Prostate gland (tissue), 2 donors: ENCODE results near the gene CACFD1. TPM values are rescaled to one million over a fixed set of nuclear protein-coding genes. Genes with fewer than 3 reads are reported as not detected.

Source experiments
- DNase-seq: peaks from one replicate; pipeline ENCODE4 v3.0.0-alpha.2; 2019; ENCODE audit warnings: low spot score
- H3K27ac ChIP-seq, 2 donors: fragments of 200-600 bp; sonication (generic); 2 replicates each; pipeline ENCODE4 v1.5.1; 2017 to 2019
- H3K27me3 ChIP-seq: fragments of 200-600 bp; sonication (generic); replicated peaks from 2 replicates; pipeline ENCODE4 v1.5.1; 2019; ENCODE audit not compliant: insufficient read depth
- H3K36me3 ChIP-seq, 2 donors: fragments of 200-600 bp; sonication (generic); 1 replicate in 1 of 2; 2 replicates in 1 of 2; pipeline versions ENCODE4 v1.5.1 to v1.8.1; 2017 to 2019
- H3K4me1 ChIP-seq: fragments of 200-600 bp; sonication (generic); replicated peaks from 2 replicates; pipeline ENCODE4 v1.5.1; 2019
- H3K4me3 ChIP-seq, 2 donors: fragments of 200-600 bp; sonication (generic); 2 replicates each; pipeline ENCODE4 v1.5.1; 2017 to 2019
- H3K9me3 ChIP-seq: fragments of 200-600 bp; sonication (generic); 2 replicates; pipeline ENCODE4 v1.5.1; 2017
- POLR2A ChIP-seq: fragments of 450-650 bp; IDR thresholded peaks from one replicate; pipeline ENCODE4 v1.6.1; 2016; ENCODE audit warnings: antibody characterized with exemption, mild to moderate bottlenecking
- POLR2AphosphoS5 ChIP-seq: sonication (generic); formaldehyde crosslinking; IDR thresholded peaks from one replicate; pipeline ENCODE4 v1.6.1; 2017; ENCODE audit warnings: antibody characterized with exemption
- WGBS: methylation state at CpG from one replicate; pipeline ENCODE4 v1.1.5; 2018; 5-methylcytosine and 5-hydroxymethylcytosine counted together
- intact Hi-C: fragments of 100-400 bp; cut with DNase I; formaldehyde crosslinking; loops from one replicate; pipeline ENCODE4 v1.14.2; 2022
- total RNA-seq, 2 donors: library from RNA; depleted of rRNA; stranded (reverse); fragments of >200 nt; gene quantifications; one replicate each; pipeline ENCODE4 v1.1.0, GENCODE V29; 2016
- TF ChIP-seq, protein P1 (sequence below), 4 experiments: fragments of 200-600 bp in 2 of 4; fragments of 450-650 bp in 2 of 4; sonication (generic) in 2 of 4; IDR thresholded peaks; 1 replicate in 3 of 4; 2 replicates in 1 of 4; pipeline ENCODE4 v1.5.1; 2016 to 2019; ENCODE audit warnings: antibody characterized with exemption in 4 of 4, mild to moderate bottlenecking in 2 of 4, moderate library complexity in 2 of 4

CACFD1 gene
- total RNA-seq, 2 donors from 2014 or later: 23.0 to 40.2 TPM

DNA sequence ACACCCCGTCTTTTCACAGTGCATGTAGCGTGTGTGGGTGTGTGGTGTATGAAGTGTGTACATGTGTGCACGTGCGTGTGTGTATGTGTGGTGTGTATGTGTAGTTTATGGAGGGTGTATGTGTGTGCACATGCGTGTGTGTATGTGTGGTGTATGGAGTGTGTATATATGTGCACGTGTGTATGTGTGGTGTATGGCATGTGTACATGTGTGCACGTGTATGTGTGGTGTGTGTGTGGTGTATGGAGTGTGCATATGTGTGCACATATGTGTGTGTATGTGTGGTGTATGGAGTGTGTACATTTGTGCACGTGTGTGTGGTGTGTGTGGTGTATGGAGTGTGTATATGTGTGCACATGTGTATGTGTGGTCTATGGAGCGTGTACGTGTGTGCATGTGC is 51.8 kb downstream of the CACFD1 start:
- Histone ChIP-seq H3K36me3 (no peaks in the 10 kb centered on the region), H3K27ac (no peak overlapping the region), H3K4me3 (no peak overlapping the region), H3K9me3 (no peaks in the 10 kb centered on the region), H3K27me3 (no peaks in the 10 kb centered on the region), H3K4me1 (peaks cover 11% of the 10 kb centered on the region)
- no peak for DNase-seq
- 85% methylated on average over 10 of the region's 10 CpGs for WGBS
- no peak for TF ChIP-seq POLR2A
- no peak for TF ChIP-seq POLR2AphosphoS5
- TF ChIP-seq, protein P1, sequence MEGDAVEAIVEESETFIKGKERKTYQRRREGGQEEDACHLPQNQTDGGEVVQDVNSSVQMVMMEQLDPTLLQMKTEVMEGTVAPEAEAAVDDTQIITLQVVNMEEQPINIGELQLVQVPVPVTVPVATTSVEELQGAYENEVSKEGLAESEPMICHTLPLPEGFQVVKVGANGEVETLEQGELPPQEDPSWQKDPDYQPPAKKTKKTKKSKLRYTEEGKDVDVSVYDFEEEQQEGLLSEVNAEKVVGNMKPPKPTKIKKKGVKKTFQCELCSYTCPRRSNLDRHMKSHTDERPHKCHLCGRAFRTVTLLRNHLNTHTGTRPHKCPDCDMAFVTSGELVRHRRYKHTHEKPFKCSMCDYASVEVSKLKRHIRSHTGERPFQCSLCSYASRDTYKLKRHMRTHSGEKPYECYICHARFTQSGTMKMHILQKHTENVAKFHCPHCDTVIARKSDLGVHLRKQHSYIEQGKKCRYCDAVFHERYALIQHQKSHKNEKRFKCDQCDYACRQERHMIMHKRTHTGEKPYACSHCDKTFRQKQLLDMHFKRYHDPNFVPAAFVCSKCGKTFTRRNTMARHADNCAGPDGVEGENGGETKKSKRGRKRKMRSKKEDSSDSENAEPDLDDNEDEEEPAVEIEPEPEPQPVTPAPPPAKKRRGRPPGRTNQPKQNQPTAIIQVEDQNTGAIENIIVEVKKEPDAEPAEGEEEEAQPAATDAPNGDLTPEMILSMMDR (IDR thresholded peaks at IDR 0.05): no peak
- intact Hi-C loops: no loop called here

DNA sequence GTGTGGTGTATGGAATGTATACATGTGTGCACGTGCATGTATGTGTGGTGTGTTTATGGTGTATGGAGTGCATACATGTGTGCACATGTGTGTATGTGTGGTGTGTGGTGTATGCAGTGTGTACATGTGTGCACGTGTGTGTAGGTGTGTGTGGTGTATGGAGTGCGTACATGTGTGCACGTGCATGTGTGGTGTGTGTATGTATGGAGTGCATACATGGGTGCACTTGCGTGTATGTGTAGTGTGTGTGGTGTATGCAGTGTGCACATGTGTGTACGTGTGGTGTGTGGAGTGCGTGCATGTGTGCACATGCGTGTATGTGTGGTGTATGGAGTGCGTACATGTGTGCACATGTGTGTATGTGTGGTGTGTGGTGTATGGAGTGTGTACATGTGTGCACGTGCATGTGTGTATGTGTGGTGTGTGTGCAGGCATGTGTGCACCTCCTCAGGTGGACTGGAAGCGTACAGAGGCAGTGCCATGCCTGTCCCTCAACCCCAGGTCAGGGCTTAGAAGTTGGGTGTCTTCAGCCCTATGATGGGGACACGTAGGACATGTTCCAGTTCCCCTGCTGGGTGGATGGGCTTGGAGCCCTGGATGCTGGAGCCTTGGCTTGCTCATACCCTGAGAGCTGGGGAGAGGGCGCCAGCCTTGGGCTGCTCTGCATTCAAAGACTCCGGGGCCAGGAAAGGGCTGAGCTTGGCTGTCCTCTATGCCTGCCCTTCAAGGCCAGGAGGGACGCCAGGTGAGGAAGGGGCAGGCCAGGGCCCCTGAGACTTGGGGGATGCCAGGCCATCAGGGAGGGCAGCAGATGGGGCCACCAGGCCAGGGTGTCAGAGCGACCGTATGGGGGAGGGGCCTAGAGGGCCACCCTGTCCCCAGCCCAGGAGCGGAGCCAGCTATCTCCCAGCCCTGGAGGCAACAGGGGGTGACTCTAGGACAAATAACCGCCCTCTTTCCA is 52.8 kb downstream of the CACFD1 start:
- Histone ChIP-seq H3K27ac (no peak overlapping the region), H3K27me3 (no peaks in the 10 kb centered on the region), H3K4me1 (peaks cover 11% of the 10 kb centered on the region), H3K36me3 (no peaks in the 10 kb centered on the region), H3K9me3 (no peaks in the 10 kb centered on the region), H3K4me3 (no peak overlapping the region)
- TF ChIP-seq POLR2AphosphoS5 (no peak), POLR2A (no peak)
- TF ChIP-seq, protein P1 (IDR thresholded peaks at IDR 0.05): no peak
- WGBS: 89% methylated on average over 19 of the region's 19 CpGs
- intact Hi-C loops: no loop called here
- DNase-seq: no peak

DNA sequence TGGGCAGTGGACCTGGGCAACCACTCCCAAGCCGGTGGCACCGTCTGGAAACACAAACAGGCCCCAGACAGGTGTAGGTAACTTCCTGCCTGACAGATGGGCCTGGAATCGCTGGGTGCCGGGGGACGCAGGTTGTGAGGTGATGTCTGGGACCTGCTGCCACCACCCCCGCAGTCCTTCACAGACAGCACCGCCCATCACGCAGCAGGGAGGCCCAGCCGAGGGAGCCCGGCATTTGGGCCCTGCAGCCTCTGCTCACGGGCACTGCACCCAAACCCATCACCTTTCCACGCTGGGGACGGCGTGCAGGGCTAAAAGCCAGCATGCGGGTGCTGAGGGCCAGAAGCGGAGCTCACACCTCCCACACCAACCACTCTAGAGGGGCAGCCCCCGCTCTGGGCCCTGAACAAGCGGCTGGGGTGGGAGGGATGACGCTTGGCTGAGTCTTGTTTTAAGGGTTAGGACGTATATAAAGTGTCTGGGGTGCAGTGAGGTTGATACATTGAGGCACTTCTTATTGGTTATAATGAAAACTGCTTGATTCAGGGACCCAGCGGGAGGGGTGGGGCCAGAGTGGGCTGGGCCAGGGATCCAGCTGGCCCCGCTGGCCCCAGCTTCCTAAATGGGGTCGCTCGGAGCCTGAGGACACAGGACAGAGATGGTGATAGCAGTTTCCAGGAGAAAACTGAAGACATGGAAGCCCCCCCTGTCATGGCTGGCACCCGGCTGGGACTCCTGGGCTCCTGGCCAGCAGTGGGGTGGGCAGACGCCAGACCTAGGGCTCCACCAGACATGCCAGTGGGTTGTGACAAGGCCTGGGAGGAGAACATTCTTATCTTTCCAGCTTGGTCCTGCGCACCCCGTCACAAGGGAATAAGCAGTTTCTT is 53.7 kb downstream of the CACFD1 start:
- Histone ChIP-seq H3K27me3 (no peaks in the 10 kb centered on the region), H3K4me3 (no peak overlapping the region), H3K4me1 (peaks cover 11% of the 10 kb centered on the region), H3K27ac (no peak overlapping the region), H3K36me3 (no peaks in the 10 kb centered on the region), H3K9me3 (no peaks in the 10 kb centered on the region)
- TF ChIP-seq POLR2A (no peak), POLR2AphosphoS5 (no peak)
- 64% methylated on average over 23 of the region's 28 CpGs for WGBS
- no peak for DNase-seq
- intact Hi-C loops: no loop called here

DNA sequence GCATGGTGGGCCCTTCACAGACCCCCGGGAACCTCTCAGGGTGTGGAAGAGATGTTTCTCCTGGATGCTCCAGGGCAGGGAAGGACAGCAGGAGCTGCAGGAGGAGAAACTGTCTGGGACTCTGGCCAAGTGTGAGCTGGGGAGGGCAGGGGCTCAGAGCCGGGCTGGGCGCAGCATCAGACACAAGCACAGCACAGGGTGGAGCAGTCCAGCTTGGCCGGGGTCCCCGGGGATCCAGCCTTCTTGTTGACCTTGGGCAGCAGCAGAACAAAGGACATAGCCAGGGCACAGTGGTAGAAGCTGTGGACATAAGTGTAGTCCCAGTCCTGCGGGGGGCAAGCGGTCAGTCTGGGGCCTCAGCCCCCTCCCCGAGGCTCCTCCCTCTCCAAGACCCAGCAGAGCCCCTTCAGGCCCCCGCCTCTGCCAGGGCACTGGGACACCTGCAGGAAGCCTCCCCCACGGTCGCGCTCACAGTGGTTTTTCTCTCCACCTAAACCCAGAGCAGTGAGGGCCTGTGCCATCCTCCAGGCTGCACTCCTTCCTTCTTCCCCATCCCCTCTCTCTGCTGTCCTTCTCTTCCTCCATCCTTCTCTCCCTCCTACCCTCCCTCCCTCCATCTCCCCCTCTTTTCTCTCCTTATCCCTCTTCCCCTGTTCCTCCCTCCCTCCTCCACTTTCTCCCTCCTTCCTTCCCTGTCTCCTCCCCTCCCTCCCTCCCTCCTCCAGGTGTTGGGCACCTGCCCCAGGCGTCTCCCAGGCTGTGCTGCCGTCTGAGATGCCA is 54.9 kb downstream of the CACFD1 start:
- no peaks in the 10 kb centered on the region for H3K27me3 ChIP-seq
- no peak overlapping the region for H3K27ac ChIP-seq
- 34% methylated on average over 14 of the region's 14 CpGs for WGBS
- DNase-seq: no peak
- TF ChIP-seq POLR2A: no peak
- no peak for TF ChIP-seq POLR2AphosphoS5
- TF ChIP-seq, protein P1 (IDR thresholded peaks at IDR 0.05): no peak
- H3K4me1 ChIP-seq: peaks cover 4% of the 10 kb centered on the region
- no peak overlapping the region for H3K4me3 ChIP-seq
- H3K36me3 ChIP-seq: no peaks in the 10 kb centered on the region
- H3K9me3 ChIP-seq: no peaks in the 10 kb centered on the region
- intact Hi-C loops: no loop called here
